HG02642 (cell line): Measurements from ENCODE around the gene PTPRD.
"Not testable (repeated sequence)": the region's sequence is repeated elsewhere in the genome, so short reads cannot be mapped to it uniquely, and the experiment has no call there.

Experiments used
- ATAC-seq: cut with Tn5 transposase; IDR thresholded peaks from one replicate; pipeline ENCODE4 v1.9.1; 2021; ENCODE audit warnings: mild to moderate bottlenecking; ENCODE audit not compliant: unreplicated experiment, poor library complexity

The PTPRD gene

GRCh38 chr9:9112001-9112720 is 1500.6 kb downstream of the PTPRD start:
- no peak for ATAC-seq

GRCh38 chr9:9108641-9109040 is 1504.2 kb downstream of the PTPRD start:
- ATAC-seq: no peak

GRCh38 chr9:9102295-9102694 is 1510.5 kb downstream of the PTPRD start:
- no peak for ATAC-seq

GRCh38 chr9:9100070-9100469 is 1512.7 kb downstream of the PTPRD start:
- no peak for ATAC-seq

- ATAC-seq: no peak
These were observed 1513.2 kb downstream of the PTPRD start for GRCh38 chr9:9099646-9100045.

- not testable (repeated sequence) for ATAC-seq
These were observed 1515.5 kb downstream of the PTPRD start for GRCh38 chr9:9097254-9097653.

- no peak for ATAC-seq
These were observed 1521.4 kb downstream of the PTPRD start for GRCh38 chr9:9091387-9091786.

GRCh38 chr9:9079473-9079872 is 1533.3 kb downstream of the PTPRD start:
- ATAC-seq: no peak

GRCh38 chr9:9078301-9078700 is 1534.5 kb downstream of the PTPRD start:
- ATAC-seq: no peak

- ATAC-seq: no peak
These were observed 1551.2 kb downstream of the PTPRD start for GRCh38 chr9:9061627-9062026.

- no peak for ATAC-seq
These were observed 1558.3 kb downstream of the PTPRD start for GRCh38 chr9:9054354-9054992.

GRCh38 chr9:9045572-9045971 is 1567.2 kb downstream of the PTPRD start:
- no peak for ATAC-seq

GRCh38 chr9:9045072-9045471 is 1567.7 kb downstream of the PTPRD start:
- no peak for ATAC-seq

- ATAC-seq: not testable (repeated sequence)
These were observed 1569.0 kb downstream of the PTPRD start for GRCh38 chr9:9043788-9044187.

- ATAC-seq: no peak
These were observed 1571.0 kb downstream of the PTPRD start for GRCh38 chr9:9041756-9042155.

- ATAC-seq: no peak
These were observed 1579.8 kb downstream of the PTPRD start for GRCh38 chr9:9033022-9033421.

GRCh38 chr9:9016597-9016996 is 1596.2 kb downstream of the PTPRD start:
- ATAC-seq: no peak

- ATAC-seq: no peak
These were observed 1608.0 kb downstream of the PTPRD start for GRCh38 chr9:9004810-9005209.

GRCh38 chr9:9002826-9003583 is 1609.8 kb downstream of the PTPRD start:
- ATAC-seq: no peak

- no peak for ATAC-seq
These were observed 1632.2 kb downstream of the PTPRD start for GRCh38 chr9:8980496-8981013.

GRCh38 chr9:8978334-8978733 is 1634.5 kb downstream of the PTPRD start:
- ATAC-seq: no peak
